Measurements from ENCODE around the gene STOX1. TPM values are rescaled to one million over a fixed set of nuclear protein-coding genes. Genes with fewer than 3 reads are reported as not detected.
"Not testable (repeated sequence)": the region's sequence is repeated elsewhere in the genome, so short reads cannot be mapped to it uniquely, and the experiment has no call there.

Gene STOX1
- total RNA-seq, 1 experiment from 2014 or later: 2.0 TPM

- DNase-seq (ENCODE audit: low read depth, low spot score); in situ Hi-C loops (cut with HindIII; ENCODE audit: low pct_unique_long_range_greater_than_20kb, low sequenced_read_pairs): not testable (repeated sequence)
These were observed 102.6 kb downstream of the STOX1 start for GRCh38 chr10:68929888-68930287.

- in situ Hi-C loops (cut with HindIII; ENCODE audit: low pct_unique_long_range_greater_than_20kb, low sequenced_read_pairs); DNase-seq (ENCODE audit: low read depth, low spot score): not testable (repeated sequence)
These were observed 105.5 kb downstream of the STOX1 start for GRCh38 chr10:68932860-68933259.

GRCh38 chr10:68934994-68935393 lies 107.7 kb downstream of the STOX1 start:
- DNase-seq (ENCODE audit: low read depth, low spot score): no peak
- in situ Hi-C loops (cut with HindIII; ENCODE audit: low pct_unique_long_range_greater_than_20kb, low sequenced_read_pairs): no loop called here

GRCh38 chr10:68938117-68938516 lies 110.8 kb downstream of the STOX1 start:
- DNase-seq (ENCODE audit: low read depth, low spot score): no peak

GRCh38 chr10:68938884-68939283 lies 111.6 kb downstream of the STOX1 start:
- in situ Hi-C loops (cut with HindIII; ENCODE audit: low pct_unique_long_range_greater_than_20kb, low sequenced_read_pairs): no loop called here
- DNase-seq (ENCODE audit: low read depth, low spot score): no peak

More at GRCh38 chr10:68938117-68938516, 110.8 kb downstream of the STOX1 start:
- in situ Hi-C loops (cut with HindIII; ENCODE audit: low pct_unique_long_range_greater_than_20kb, low sequenced_read_pairs): no loop called here

GRCh38 chr10:68940917-68941316 lies 113.6 kb downstream of the STOX1 start:
- in situ Hi-C loops (cut with HindIII; ENCODE audit: low pct_unique_long_range_greater_than_20kb, low sequenced_read_pairs); DNase-seq (ENCODE audit: low read depth, low spot score): not testable (repeated sequence)

Small RNA genes lying within 50 kb of the gene (small RNA-seq; reads per million reads assigned to genes)
- gene RNU6-571P: 0 reads per million in 2 experiments
- 0 reads per million in 2 experiments for gene RNU6-697P

Other genes starting within 250 kb of the STOX1 start
- 31.6 and 40.5 TPM in 2 replicates for gene CCAR1, start 106.3 kb upstream of the STOX1 start, total RNA-seq (2014; rRNA removed; shearing (Covaris generic))
- gene DDX50, start 73.8 kb downstream of the STOX1 start, total RNA-seq (2014; rRNA removed; shearing (Covaris generic)): 34.0 and 35.1 TPM in 2 replicates
- 93.1 and 99.2 TPM in 2 replicates for gene DDX21, start 128.6 kb downstream of the STOX1 start, total RNA-seq (2014; rRNA removed; shearing (Covaris generic))
- 18.9 and 21.2 TPM in 2 replicates for gene KIFBP, start 161.3 kb downstream of the STOX1 start, total RNA-seq (2014; rRNA removed; shearing (Covaris generic))